PC-9 (cell line): Measurements from ENCODE around the gene CPTP.

Experiments
- EZH2 ChIP-seq: fragments of 200-600 bp; sonication (generic); IDR thresholded peaks from 2 replicates; pipeline ENCODE4 v1.8.0; 2017; ENCODE audit warnings: antibody characterized with exemption, low read depth
- TF ChIP-seq, protein P1 (sequence below): fragments of 200-600 bp; sonication (generic); conservative IDR thresholded peaks from 2 replicates; pipeline ENCODE4 v1.6.1; 2017; ENCODE audit warnings: mixed run types, antibody characterized with exemption, mild to moderate bottlenecking, moderate library complexity

DNA sequence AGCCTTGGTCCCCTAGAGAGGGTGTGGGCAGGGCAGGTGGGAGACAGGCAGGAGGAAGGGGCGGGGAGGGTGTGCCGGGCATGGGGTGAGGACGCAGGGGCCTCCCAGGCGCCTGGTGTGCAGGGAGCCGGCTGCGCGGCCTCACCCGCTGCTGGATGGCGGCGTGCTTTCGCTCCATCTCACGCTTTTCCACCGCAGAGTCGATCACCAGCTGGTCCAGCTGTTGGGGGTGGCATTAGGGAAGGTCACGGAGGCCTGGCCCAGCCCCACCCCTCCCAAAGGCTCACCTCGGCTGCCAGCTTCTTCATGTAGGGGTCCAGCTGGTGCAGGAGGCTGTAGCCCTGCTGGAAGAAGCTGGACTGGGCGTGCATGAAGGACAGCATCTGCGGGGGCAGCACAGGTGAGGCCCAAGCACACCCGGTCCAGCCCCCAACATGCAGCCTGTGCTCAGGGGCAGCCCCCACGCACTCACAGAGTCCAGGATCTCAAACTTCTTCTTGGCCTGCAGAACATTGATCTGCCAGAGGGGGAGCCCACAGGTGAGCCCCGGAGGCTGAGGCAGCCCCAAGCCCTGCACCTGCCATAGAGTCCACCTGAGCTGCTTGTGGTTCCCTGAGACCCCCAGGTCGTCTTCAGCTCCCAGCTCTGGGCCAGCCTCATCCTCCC, 24.8 kb upstream of the CPTP start:
- TF ChIP-seq, protein P1, sequence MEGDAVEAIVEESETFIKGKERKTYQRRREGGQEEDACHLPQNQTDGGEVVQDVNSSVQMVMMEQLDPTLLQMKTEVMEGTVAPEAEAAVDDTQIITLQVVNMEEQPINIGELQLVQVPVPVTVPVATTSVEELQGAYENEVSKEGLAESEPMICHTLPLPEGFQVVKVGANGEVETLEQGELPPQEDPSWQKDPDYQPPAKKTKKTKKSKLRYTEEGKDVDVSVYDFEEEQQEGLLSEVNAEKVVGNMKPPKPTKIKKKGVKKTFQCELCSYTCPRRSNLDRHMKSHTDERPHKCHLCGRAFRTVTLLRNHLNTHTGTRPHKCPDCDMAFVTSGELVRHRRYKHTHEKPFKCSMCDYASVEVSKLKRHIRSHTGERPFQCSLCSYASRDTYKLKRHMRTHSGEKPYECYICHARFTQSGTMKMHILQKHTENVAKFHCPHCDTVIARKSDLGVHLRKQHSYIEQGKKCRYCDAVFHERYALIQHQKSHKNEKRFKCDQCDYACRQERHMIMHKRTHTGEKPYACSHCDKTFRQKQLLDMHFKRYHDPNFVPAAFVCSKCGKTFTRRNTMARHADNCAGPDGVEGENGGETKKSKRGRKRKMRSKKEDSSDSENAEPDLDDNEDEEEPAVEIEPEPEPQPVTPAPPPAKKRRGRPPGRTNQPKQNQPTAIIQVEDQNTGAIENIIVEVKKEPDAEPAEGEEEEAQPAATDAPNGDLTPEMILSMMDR, result peak; percentile 62
- TF ChIP-seq EZH2, result no peak
